ENCODE measurements around the gene CORO1C. TPM values are rescaled to one million over a fixed set of nuclear protein-coding genes. Genes with fewer than 3 reads are reported as not detected.
A peak's percentile ranks its signal among the peaks of the same experiment; 100 is the strongest.

The CORO1C gene
- total and polyA plus RNA-seq, 4 donors = 23.2 to 58.6 (median 41.9) TPM

GRCh38 chr12:108730365-108731104 is 783 bp downstream of the CORO1C start:
- TF ChIP-seq TAF1 (conservative IDR thresholded peaks at IDR 0.05) (no peak), EGR1 (IDR thresholded peaks at IDR 0.05; ENCODE audit: low read depth in 2 of 2) (no peak), FOXA1 (IDR thresholded peaks at IDR 0.05) (no peak), ATF3 (IDR thresholded peaks at IDR 0.05) (no peak), HNF4A (conservative IDR thresholded peaks at IDR 0.05) (no peak), NR2F2 (IDR thresholded peaks at IDR 0.05) (no peak), RAD21 (IDR thresholded peaks at IDR 0.05) (no peak), MAX (IDR thresholded peaks at IDR 0.05) (no peak), YY1 (IDR thresholded peaks at IDR 0.05) (no peak), SP1 (IDR thresholded peaks at IDR 0.05) (no peak), CTCF (IDR thresholded peaks at IDR 0.05; ENCODE audit: low read depth, low read length, missing input control) (no peak), ZBTB33 (IDR thresholded peaks at IDR 0.05) (no peak), FOXA2 (IDR thresholded peaks at IDR 0.05) (no peak), GABPA (IDR thresholded peaks at IDR 0.05 in 1 of 2, conservative IDR thresholded peaks at IDR 0.05 in 1 of 2) (no peak), REST (IDR thresholded peaks at IDR 0.05) (no peak), RXRA (IDR thresholded peaks at IDR 0.05) (no peak), JUND (IDR thresholded peaks at IDR 0.05) (no peak), HNF4G (IDR thresholded peaks at IDR 0.05) (no peak)
- DNase-seq (ENCODE audit: low spot score) = peak; percentile 72
- peak overlapping the region; percentile 63 to 77 for H3K9ac ChIP-seq (ENCODE audit: low read depth in 1 of 2, low read length in 2 of 2)
- H3K27ac ChIP-seq (ENCODE audit: low read depth in 1 of 2, low read length in 2 of 2) = peak overlapping the region; percentile 98 to 99
- H3K36me3 ChIP-seq (ENCODE audit: control insufficient read depth in 4 of 4, insufficient read depth in 3 of 4, low read depth in 1 of 4, low read length in 3 of 4) = no peaks in the 10 kb centered on the region
- H3K27me3 ChIP-seq (ENCODE audit: control insufficient read depth in 4 of 4, insufficient read depth in 4 of 4, low read length in 3 of 4) = no peaks in the 10 kb centered on the region
- H3K4me3 ChIP-seq (ENCODE audit: low read depth in 1 of 3, low read length in 3 of 3) = peak overlapping the region; percentile 81 to 92 (median 86)
- WGBS = 1% methylated on average over 45 of the region's 45 CpGs
- H3K4me1 ChIP-seq (ENCODE audit: control insufficient read depth in 4 of 4, insufficient read depth in 4 of 4, low read length in 3 of 4) = peaks cover 0 to 28% (median 12%) of the 10 kb centered on the region in 4 donors
- no peaks in the 10 kb centered on the region for H3K9me3 ChIP-seq (ENCODE audit: control insufficient read depth in 4 of 4, low read length in 3 of 4)

All from liver (tissue), 9 donors.